ENCODE measurements around the gene TOM1L2. TPM values are rescaled to one million over a fixed set of nuclear protein-coding genes. Genes with fewer than 3 reads are reported as not detected.

The TOM1L2 gene
- total RNA-seq, 1 donor from 2014 or later = 35.2 TPM

GRCh38 chr17:17836250-17836817 is 135.9 kb downstream of the TOM1L2 start:
- peak; percentile 97 for DNase-seq (ENCODE audit: low spot score)

- DNase-seq (ENCODE audit: low spot score) = no peak
Observed at GRCh38 chr17:17835415-17836249, 136.6 kb downstream of the TOM1L2 start.

GRCh38 chr17:17834974-17835373 is 137.2 kb downstream of the TOM1L2 start:
- DNase-seq (ENCODE audit: low spot score) = no peak

GRCh38 chr17:17833658-17834357 is 138.4 kb downstream of the TOM1L2 start:
- no peak for DNase-seq (ENCODE audit: low spot score)

GRCh38 chr17:17832032-17832363 is 140.2 kb downstream of the TOM1L2 start:
- no peak for DNase-seq (ENCODE audit: low spot score)

GRCh38 chr17:17831208-17832031 is 140.8 kb downstream of the TOM1L2 start:
- DNase-seq (ENCODE audit: low spot score) = peak; percentile 69

- DNase-seq (ENCODE audit: low spot score) = no peak
Observed at GRCh38 chr17:17830740-17831207, 141.4 kb downstream of the TOM1L2 start.

GRCh38 chr17:17830269-17830567 is 142.0 kb downstream of the TOM1L2 start:
- DNase-seq (ENCODE audit: low spot score) = no peak

GRCh38 chr17:17827826-17828621 is 144.2 kb downstream of the TOM1L2 start:
- DNase-seq (ENCODE audit: low spot score) = no peak

GRCh38 chr17:17826942-17827785 is 145.0 kb downstream of the TOM1L2 start:
- no peak for DNase-seq (ENCODE audit: low spot score)

- no peak for DNase-seq (ENCODE audit: low spot score)
Observed at GRCh38 chr17:17826342-17826713, 145.9 kb downstream of the TOM1L2 start.

- DNase-seq (ENCODE audit: low spot score) = peak; percentile 34
Observed at GRCh38 chr17:17824783-17825614, 147.2 kb downstream of the TOM1L2 start.

- peak; percentile 35 for DNase-seq (ENCODE audit: low spot score)
Observed at GRCh38 chr17:17824119-17824782, 147.9 kb downstream of the TOM1L2 start.

- DNase-seq (ENCODE audit: low spot score) = peak; percentile 90
Observed at GRCh38 chr17:17823433-17824118, 148.6 kb downstream of the TOM1L2 start.

GRCh38 chr17:17822616-17823015 is 149.6 kb downstream of the TOM1L2 start:
- DNase-seq (ENCODE audit: low spot score) = no peak

- no peak for DNase-seq (ENCODE audit: low spot score)
Observed at GRCh38 chr17:17822189-17822588, 150.0 kb downstream of the TOM1L2 start.

GRCh38 chr17:17820463-17821158 is 151.6 kb downstream of the TOM1L2 start:
- DNase-seq (ENCODE audit: low spot score) = no peak

Data from umbilical cord (tissue), 2 donors.